HG03457 (cell line): ENCODE measurements around the gene RBP7.
"Not testable (repeated sequence)": the region's sequence is repeated elsewhere in the genome, so short reads cannot be mapped to it uniquely, and the experiment has no call there.

Experiments used
- ATAC-seq: cut with Tn5 transposase; IDR thresholded peaks from one replicate; pipeline ENCODE4 v1.9.1; 2021; ENCODE audit warnings: moderate number of reproducible peaks; ENCODE audit not compliant: unreplicated experiment

The RBP7 gene

GRCh38 chr1:10028956-10029500 is 32.0 kb downstream of the RBP7 start:
- not testable (repeated sequence) for ATAC-seq

GRCh38 chr1:10031461-10031860 is 34.4 kb downstream of the RBP7 start:
- ATAC-seq: no peak

GRCh38 chr1:10032590-10033358 is 35.7 kb downstream of the RBP7 start, which contains the start of gene UBE4B:
Gene UBE4B, plus strand, starts transcription at chr1:10032958. Its CDS starts 713 bp downstream, at chr1:10033671.
- peak; percentile 93 for ATAC-seq

GRCh38 chr1:10033359-10033845 is 36.4 kb downstream of the RBP7 start:
- peak; percentile 6 for ATAC-seq

- ATAC-seq: no peak
These were observed 45.7 kb downstream of the RBP7 start for GRCh38 chr1:10042746-10043145.

DNA sequence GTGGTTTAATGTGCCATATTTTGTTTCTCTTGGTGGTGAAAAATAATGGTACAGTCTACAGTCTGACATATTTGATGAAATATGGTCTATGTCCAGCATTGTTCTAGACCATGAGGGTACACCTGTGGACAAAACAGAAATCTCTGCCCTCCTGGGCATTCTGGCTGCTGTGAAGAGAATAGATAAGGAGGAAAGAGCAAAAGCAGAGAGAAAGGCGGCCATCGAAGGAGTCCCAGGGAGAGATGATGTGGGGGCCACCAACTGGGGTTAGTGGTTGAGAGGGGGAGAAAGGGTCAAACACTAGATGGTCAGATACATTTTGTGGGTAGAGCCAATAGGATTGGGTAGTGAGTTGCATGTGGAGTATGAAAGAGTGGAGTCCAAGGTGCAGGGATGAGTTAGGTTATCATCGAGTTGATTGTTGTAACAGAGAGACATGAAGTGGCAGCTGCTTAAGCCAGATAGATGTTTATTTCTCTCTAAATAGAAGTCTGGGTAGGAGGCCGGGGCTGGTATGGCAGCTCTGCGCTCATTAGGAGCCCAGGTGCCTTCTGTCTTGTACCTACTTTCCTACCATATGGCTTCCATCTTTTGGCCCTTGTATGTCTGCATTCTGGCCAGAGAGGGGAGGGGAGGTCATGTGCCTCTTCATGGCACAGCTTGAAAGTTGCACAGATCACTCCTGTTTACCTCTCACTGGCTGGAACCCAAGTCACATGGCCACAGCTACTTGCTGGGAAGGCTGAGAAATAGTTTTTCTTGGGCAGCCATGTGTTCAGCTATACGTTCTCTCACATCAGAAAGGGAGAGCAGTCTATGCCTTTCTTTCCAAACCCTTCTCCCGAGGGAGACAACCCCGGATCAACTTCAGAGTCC is 48.7 kb downstream of the RBP7 start:
- no peak for ATAC-seq

- no peak for ATAC-seq
These were observed 49.5 kb downstream of the RBP7 start for GRCh38 chr1:10046356-10047085.

DNA sequence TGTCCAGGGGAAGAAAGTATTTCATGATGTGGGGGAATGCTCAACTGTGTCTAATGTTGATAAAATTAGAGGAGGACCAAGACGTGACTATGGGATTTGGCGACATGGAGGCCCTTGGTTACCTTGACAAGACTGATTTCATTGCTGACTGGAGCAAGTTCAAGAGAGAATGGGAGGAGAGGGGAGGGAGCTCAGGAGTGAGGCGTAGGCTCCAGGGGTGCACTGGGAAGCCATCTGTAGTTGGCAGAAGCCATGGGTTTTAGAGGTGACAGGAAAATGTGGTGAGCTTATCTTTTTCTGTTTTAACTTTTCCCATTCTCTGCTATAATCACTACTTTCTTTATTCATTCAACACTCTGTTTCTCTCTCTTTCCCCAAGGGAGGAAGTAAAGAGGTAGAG is 51.6 kb downstream of the RBP7 start:
- no peak for ATAC-seq

GRCh38 chr1:10050611-10051010 is 53.6 kb downstream of the RBP7 start:
- ATAC-seq: no peak

DNA sequence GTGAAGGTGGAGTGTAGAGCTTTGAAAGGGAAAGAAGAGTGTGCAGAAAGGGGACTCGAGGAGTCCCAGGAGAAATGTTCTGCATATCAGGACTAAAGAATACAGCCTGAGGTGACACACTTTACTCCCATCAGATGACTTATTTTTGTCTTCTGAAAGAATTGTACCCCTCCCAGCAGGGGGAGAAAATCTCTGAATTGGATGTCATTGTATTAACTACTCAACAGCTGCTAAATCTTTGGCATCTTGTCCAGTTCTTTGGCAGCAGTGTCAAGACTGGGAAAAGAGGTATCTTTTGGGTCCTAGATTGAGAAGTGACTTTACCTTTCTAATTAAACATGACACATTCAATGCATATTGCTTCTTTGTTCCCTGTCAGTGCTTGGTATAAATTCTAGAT is 54.6 kb downstream of the RBP7 start:
- ATAC-seq: no peak

DNA sequence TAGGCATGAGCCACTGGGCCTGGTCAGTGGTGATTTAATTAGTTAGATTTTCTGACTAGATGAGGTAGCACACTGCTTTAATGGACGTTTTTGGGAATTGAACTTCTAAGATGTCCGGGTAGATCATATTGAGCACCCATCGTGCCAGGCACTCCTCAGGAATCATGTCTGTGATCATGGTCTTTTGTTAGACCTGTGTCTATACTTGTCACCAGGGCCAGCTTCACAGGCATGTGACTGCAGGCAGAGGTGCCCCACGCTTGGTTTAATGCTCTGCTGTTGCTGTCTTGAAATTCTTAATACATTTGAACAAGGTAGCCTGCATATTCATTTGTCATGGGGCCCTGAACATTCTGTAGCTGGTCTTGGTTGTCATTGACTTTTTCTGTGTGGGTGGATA is 55.3 kb downstream of the RBP7 start:
- no peak for ATAC-seq

GRCh38 chr1:10054465-10054864 is 57.4 kb downstream of the RBP7 start:
- no peak for ATAC-seq

- ATAC-seq: no peak
These were observed 59.6 kb downstream of the RBP7 start for GRCh38 chr1:10056599-10056987.

DNA sequence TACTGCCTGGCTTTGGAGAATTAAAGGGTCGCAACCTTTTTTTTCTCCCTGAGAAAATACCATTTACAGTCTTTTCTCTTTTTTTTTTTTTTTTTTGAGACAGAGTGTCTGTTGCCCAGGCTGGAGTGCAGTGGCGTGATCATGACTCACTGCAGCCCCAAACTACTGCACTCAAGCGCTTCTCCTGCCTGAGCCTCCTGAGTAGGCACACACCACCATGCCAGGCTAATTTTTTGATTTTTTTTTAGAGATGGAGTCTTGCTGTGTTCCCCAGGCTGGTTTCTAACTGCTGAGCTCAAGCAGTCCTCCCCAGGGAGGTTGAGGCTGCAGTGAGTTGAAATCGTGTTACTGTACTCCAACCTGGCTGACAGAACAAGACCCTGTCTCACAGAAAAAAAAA is 60.3 kb downstream of the RBP7 start:
- no peak for ATAC-seq

GRCh38 chr1:10057796-10058195 is 60.8 kb downstream of the RBP7 start:
- ATAC-seq: no peak

- ATAC-seq: no peak
These were observed 62.3 kb downstream of the RBP7 start for GRCh38 chr1:10059342-10059718.

GRCh38 chr1:10060311-10061100 is 63.5 kb downstream of the RBP7 start:
- no peak for ATAC-seq

GRCh38 chr1:10061276-10061675 is 64.2 kb downstream of the RBP7 start:
- ATAC-seq: no peak

DNA sequence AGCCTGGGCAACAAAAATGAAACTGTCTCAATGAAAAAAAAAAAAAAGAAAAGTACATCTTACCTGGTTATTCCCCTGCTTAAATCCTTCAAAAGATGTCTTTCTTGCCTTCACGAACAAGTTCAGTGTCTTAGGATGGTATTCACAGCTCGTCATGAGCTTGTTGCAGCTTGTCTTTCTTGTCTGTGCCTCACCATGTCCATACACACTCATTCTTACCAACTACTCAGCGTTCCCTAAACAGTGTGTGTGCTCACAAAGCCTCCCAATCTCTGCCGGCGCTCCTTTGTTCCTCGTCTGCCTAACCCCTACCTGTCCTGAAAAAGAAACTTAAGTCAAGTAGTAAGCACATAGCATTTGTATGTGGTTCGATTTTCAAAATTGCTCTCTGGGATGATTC is 66.8 kb downstream of the RBP7 start:
- no peak for ATAC-seq
